GM18907 (cell line): ENCODE measurements around the gene ALG1.

Source experiments
- ATAC-seq: cut with Tn5 transposase; IDR thresholded peaks from one replicate; pipeline ENCODE4 v1.9.1; 2021; ENCODE audit warnings: mild to moderate bottlenecking, moderate library complexity; ENCODE audit not compliant: unreplicated experiment

ALG1 gene

GRCh38 chr16:5071681-5072333 lies at the start of gene ALG1:
Gene ALG1 (plus strand): TSS chr16:5071843. CDS start chr16:5071850, 7 bp downstream.
- ATAC-seq, result peak; percentile 84

- ATAC-seq, result no peak
These were observed 49.1 kb upstream of the ALG1 start for GRCh38 chr16:5022521-5022920.

GRCh38 chr16:5024632-5025031 lies 47.0 kb upstream of the ALG1 start:
- ATAC-seq, result no peak

GRCh38 chr16:5025171-5025632 lies 46.4 kb upstream of the ALG1 start:
- no peak for ATAC-seq

- ATAC-seq, result no peak
These were observed 45.0 kb upstream of the ALG1 start for GRCh38 chr16:5026664-5027063.

- ATAC-seq, result no peak
These were observed 44.6 kb upstream of the ALG1 start for GRCh38 chr16:5027086-5027485.

GRCh38 chr16:5027575-5028235 lies 43.9 kb upstream of the ALG1 start:
- ATAC-seq, result no peak

GRCh38 chr16:5028950-5029475 lies 42.6 kb upstream of the ALG1 start:
- ATAC-seq, result no peak

GRCh38 chr16:5030251-5030870 lies 41.3 kb upstream of the ALG1 start:
- no peak for ATAC-seq

- ATAC-seq, result no peak
These were observed 40.0 kb upstream of the ALG1 start for GRCh38 chr16:5031601-5032000.

- ATAC-seq, result peak; percentile 2
These were observed 38.9 kb upstream of the ALG1 start for GRCh38 chr16:5032748-5033167.

- peak; percentile 92 for ATAC-seq
These were observed 38.1 kb upstream of the ALG1 start, which contains the start of gene NAGPA for GRCh38 chr16:5033256-5034166. Gene NAGPA (minus strand): TSS chr16:5033935. CDS start chr16:5033914, 21 bp downstream.

- ATAC-seq, result no peak
These were observed 37.5 kb upstream of the ALG1 start for GRCh38 chr16:5034167-5034523.

- ATAC-seq, result no peak
These were observed 35.8 kb upstream of the ALG1 start for GRCh38 chr16:5035909-5036227.

- no peak for ATAC-seq
These were observed 35.2 kb upstream of the ALG1 start for GRCh38 chr16:5036228-5037156.

- no peak for ATAC-seq
These were observed 31.2 kb upstream of the ALG1 start for GRCh38 chr16:5040451-5040850.

GRCh38 chr16:5041600-5042133 lies 30.0 kb upstream of the ALG1 start:
- no peak for ATAC-seq

- no peak for ATAC-seq
These were observed 29.0 kb upstream of the ALG1 start for GRCh38 chr16:5042574-5043171.

GRCh38 chr16:5044011-5044540 lies 27.6 kb upstream of the ALG1 start:
- ATAC-seq, result no peak
